Loucy (cell line): ENCODE results near the gene P2RX2.

Experiments
- CTCF ChIP-seq: fragments of 200-600 bp; sonication (generic); conservative IDR thresholded peaks from 2 replicates; pipeline ENCODE4 v1.5.1; 2014; ENCODE audit warnings: mild to moderate bottlenecking, antibody characterized with exemption, low read length
- EZH2phosphoT487 ChIP-seq: fragments of 200-600 bp; IDR thresholded peaks from 2 replicates; pipeline ENCODE4 v1.6.1; 2018; ENCODE audit warnings: antibody characterized with exemption, mild to moderate bottlenecking, moderate library complexity, borderline replicate concordance

GRCh38 chr12:132641811-132642650 lies 23.5 kb downstream of the P2RX2 start:
- TF ChIP-seq CTCF (no peak), EZH2phosphoT487 (no peak)
